ENCODE results near the gene BHMT2. TPM values are rescaled to one million over a fixed set of nuclear protein-coding genes. Genes with fewer than 3 reads are reported as not detected.

Gene BHMT2
- total and polyA plus RNA-seq, 2 of the 13 experiments (the other 11 are each of a cell fraction or from before 2014, with no cell fraction given): 13.8 to 18.8 TPM

DNA sequence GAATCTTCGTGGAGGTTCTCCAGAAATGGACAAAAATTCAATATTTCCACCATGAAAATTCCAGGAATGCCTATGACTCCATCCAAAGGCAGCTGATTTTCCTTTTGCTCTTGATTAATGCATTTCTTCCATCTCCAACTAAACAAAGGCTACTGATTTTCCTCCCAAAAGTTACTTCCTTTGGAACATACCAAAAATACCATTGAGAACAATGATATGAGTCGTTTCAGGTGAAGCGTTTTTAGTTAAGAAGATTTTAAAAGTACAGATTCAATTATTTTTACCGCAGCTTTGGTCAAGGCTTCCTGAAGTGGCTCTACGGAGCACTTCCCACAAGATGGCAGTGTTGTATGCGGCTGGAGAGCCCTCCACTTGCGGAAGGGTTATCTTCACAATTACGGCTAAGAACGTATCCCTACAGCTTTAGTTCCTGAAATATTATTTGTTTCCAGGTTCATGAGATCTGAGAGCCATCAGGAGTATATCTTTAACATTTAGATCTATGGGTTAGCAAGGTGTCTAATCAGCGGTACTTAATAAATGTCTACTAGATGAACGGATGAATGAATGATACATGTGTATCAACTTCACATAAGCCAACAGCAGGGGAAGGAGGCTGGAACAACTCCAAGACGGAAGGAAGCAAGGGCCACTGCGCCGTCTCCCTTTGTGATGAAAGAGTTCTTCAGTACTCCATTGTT, 48.6 kb upstream of the BHMT2 start:
- H3K4me2 ChIP-seq (ENCODE audit: low read depth, low read length): no peak overlapping the region
- ATAC-seq: peak; percentile 61
- H2AFZ ChIP-seq (ENCODE audit: low read length): no peak overlapping the region
- no peaks in the 10 kb centered on the region for H4K20me1 ChIP-seq (ENCODE audit: insufficient read depth, low read length)
- peak; percentile 27 for DNase-seq (ENCODE audit: low spot score)
- no peak overlapping the region for H3K4me3 ChIP-seq (replicated peaks in 1 of 3; ENCODE audit: insufficient read depth in 1 of 3, low read depth in 2 of 3, low read length in 3 of 3)
- no TSS peak for BruUV-seq (replicated peaks)
- no peaks in the 10 kb centered on the region for H3K9me3 ChIP-seq (ENCODE audit: low read length)
- no peak overlapping the region for H3K9ac ChIP-seq (ENCODE audit: insufficient read depth, low read depth, low read length)
- peak; percentile 52 for FAIRE-seq
- ChIA-PET POLR2A (interaction anchor here (1.2 to 5.6 kb wide), 2 partner anchors 36 to 216 kb away, joined by 3 to 46 read pairs; partner anchors contain the start of gene ARSB), CTCF (ENCODE audit: low intra/inter-chr PET ratio, low total read pairs) (interaction anchor here (0.8 to 2.8 kb wide), 4 partner anchors 112 to 754 kb away, joined by 3 to 18 read pairs (median 6); no protein-coding TSS in a partner anchor)
- no peak overlapping the region for H3K27ac ChIP-seq (ENCODE audit: extremely low read length, insufficient read depth, low read length)
- intact Hi-C loops (cut with micrococcal nuclease; ENCODE audit: unreplicated experiment) (loop anchor here (2.0 to 10.0 kb wide), 5 partner anchors 38 to 314 kb away; no protein-coding TSS in a partner anchor), in situ Hi-C loops (cut with HindIII; ENCODE audit: extremely low pct_ligation_motif_present, low pct_unique_long_range_greater_than_20kb) (loop anchor here (25.0 kb wide), 1 partner anchor 441 kb away; no protein-coding TSS in a partner anchor)
- WGBS (ENCODE audit: low lambda C conversion rate): 64% methylated on average over 14 of the region's 14 CpGs
- peaks cover 33% of the 10 kb centered on the region for H3K4me1 ChIP-seq (ENCODE audit: insufficient read depth, low read length)
- no peaks in the 10 kb centered on the region for H3K79me2 ChIP-seq (ENCODE audit: insufficient read depth, low read length)
- H3K27me3 ChIP-seq (ENCODE audit: control insufficient read depth in 1 of 2, insufficient read depth in 2 of 2, low read length in 2 of 2): no peaks in the 10 kb centered on the region
- no peaks in the 10 kb centered on the region for H3K36me3 ChIP-seq (replicated peaks in 1 of 2; ENCODE audit: control insufficient read depth in 1 of 2, insufficient read depth in 2 of 2, low read length in 2 of 2)
- no peak for TF ChIP-seq SATB2 (CRISPR knock-in tag; IDR thresholded peaks at IDR 0.05)
- TF ChIP-seq IRF1 (CRISPR knock-in tag; IDR thresholded peaks at IDR 0.05; ENCODE audit: low read depth): no peak
- 0 out of 2 replicates have a peak, but pooled peaks have one; percentile 28 for TF ChIP-seq ELF3 (CRISPR knock-in tag; IDR thresholded peaks at IDR 0.05)
- peak; percentile 20; the same call in 1 of the 2 replicates for TF ChIP-seq ARID5B (CRISPR knock-in tag; IDR thresholded peaks at IDR 0.05)
- no peak for TF ChIP-seq ZNF780A (CRISPR knock-in tag; IDR thresholded peaks at IDR 0.05)
- peak; percentile 36 for TF ChIP-seq XRCC5 (optimal IDR thresholded peaks at IDR 0.05; ENCODE audit: low read length)
- TF ChIP-seq RAD21 (CRISPR knock-in tag; IDR thresholded peaks at IDR 0.05): peak; percentile 89
- TF ChIP-seq ZNF234 (CRISPR knock-in tag; conservative IDR thresholded peaks at IDR 0.05): no peak
- 0 out of 2 replicates have a peak, but pooled peaks have one; percentile 32 for TF ChIP-seq IKZF5 (CRISPR knock-in tag; IDR thresholded peaks at IDR 0.05)
- 0 out of 2 replicates have a peak, but pooled peaks have one; percentile 30 for TF ChIP-seq KAT8 (CRISPR knock-in tag; IDR thresholded peaks at IDR 0.05)
- TF ChIP-seq PITX1 (CRISPR knock-in tag; IDR thresholded peaks at IDR 0.05): no peak
- TF ChIP-seq, protein P1, sequence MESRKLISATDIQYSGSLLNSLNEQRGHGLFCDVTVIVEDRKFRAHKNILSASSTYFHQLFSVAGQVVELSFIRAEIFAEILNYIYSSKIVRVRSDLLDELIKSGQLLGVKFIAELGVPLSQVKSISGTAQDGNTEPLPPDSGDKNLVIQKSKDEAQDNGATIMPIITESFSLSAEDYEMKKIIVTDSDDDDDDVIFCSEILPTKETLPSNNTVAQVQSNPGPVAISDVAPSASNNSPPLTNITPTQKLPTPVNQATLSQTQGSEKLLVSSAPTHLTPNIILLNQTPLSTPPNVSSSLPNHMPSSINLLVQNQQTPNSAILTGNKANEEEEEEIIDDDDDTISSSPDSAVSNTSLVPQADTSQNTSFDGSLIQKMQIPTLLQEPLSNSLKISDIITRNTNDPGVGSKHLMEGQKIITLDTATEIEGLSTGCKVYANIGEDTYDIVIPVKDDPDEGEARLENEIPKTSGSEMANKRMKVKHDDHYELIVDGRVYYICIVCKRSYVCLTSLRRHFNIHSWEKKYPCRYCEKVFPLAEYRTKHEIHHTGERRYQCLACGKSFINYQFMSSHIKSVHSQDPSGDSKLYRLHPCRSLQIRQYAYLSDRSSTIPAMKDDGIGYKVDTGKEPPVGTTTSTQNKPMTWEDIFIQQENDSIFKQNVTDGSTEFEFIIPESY (CRISPR knock-in tag; IDR thresholded peaks at IDR 0.05): peak; percentile 83; the same call in 1 of the 2 replicates
- TF ChIP-seq CTCF (CRISPR knock-in tag; IDR thresholded peaks at IDR 0.05): peak; percentile 83
